ENCODE data around the gene ADAMTSL4.
"Not testable (repeated sequence)": the region's sequence is repeated elsewhere in the genome, so short reads cannot be mapped to it uniquely, and the experiment has no call there.

ADAMTSL4 gene

DNA sequence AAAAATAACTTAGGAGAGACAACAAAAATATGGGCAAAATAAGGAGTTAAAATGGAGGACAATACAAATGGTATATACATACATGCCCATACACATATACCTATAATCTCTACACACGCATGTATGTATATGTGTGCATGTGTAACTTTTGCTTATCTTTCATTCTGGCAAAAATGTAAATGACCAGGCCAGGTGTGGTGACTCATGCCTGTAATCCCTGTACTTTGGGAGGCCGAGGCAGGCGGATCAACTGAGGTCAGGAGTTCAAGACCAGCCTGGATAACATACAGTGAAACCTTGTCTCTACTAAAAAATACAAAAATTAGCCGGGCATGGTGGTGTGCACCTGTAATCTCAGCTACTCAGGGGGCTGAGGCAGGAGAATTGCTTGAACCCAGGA is 49.1 kb downstream of the ADAMTSL4 start:
- not testable (repeated sequence) for DNase-seq

DNA sequence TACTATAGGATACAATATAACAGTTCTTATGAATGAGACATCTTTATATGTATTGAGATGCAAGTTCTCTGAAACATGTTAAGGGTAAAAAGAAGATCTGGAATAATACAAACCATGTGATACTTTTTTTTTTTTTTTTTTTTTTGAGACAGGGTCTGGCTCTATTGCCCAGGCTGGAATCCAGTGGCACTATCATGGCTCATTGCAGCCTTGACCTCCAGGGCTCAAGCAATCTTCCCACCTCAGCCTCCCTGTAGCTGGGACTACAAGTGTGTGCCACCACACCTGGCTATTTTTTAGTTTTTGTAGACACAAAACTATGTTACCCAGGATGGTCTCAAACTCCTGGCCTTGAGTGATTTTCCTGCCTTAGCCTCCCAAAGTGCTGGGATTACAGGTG is 52.3 kb downstream of the ADAMTSL4 start:
- DNase-seq = no peak

DNA sequence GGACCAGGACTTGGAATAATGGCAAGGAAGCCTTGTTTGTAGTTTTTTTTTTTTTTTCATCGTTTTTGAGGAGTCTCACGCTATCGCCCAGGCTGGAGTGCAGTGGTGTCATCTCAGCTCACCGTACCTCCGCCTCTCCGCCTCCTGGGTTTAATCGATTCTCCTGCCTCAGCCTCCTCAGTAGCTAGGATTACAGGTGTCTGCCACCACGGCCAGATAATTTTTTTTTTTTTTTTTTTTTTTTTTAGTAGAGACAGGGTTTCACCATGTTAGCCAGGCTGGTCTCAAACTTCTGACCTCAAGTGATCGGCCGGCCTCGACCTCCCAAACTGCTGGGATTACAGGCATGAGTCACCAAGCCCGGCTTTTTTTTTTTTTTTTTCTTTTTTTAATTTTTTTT is 53.2 kb downstream of the ADAMTSL4 start:
- DNase-seq = not testable (repeated sequence)

DNA sequence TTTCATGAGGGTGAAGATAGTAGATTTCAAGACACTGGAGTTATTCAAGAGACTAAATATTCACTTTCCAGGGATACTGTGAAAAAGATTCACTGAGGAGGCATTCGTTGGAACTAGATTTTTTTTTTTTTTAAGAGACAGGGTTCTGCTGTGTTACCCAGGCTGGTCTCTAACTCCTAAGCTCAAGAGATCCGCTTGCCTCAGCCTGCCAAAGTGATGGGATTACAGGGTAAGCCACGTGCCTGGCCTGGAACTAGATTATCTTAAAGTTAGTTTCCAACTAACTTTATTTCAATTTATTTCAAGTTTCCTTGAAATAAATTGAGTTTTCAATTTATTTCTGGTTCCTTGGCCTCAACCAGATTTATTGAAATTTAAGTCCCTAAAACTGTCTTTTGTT is 54.5 kb downstream of the ADAMTSL4 start:
- no peak for DNase-seq

DNA sequence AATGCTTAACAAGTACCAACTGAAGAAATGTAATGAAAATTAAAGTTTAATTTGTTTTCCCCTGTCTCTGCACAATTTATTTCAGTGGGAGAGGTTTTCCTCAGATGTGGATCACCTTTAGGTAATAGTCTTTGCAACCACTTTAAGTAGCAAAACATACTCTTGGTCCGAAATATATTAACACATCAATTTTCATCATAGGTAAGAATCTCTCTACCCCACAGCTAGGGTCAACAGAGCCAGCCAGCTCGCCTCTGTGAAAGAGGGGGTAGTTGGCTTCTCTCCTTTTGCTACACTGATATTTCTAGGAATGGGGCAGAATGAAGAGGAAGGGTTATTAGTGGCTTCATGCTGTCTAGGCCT is 55.0 kb downstream of the ADAMTSL4 start:
- DNase-seq = no peak

DNA sequence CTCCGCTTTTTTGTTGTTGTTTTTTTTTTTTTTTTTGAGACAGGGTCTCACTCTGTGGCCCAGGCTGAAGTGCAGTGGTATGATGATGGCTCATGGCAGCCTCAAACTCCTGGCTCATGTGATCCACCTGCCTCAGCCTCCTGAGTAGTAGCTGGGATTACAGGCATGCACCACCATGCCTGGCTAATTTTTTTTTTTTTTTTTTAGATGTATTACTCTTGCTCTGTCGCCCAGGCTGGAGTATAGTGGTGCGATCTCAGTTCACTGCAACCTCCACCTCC is 56.2 kb downstream of the ADAMTSL4 start:
- DNase-seq = not testable (repeated sequence)

DNA sequence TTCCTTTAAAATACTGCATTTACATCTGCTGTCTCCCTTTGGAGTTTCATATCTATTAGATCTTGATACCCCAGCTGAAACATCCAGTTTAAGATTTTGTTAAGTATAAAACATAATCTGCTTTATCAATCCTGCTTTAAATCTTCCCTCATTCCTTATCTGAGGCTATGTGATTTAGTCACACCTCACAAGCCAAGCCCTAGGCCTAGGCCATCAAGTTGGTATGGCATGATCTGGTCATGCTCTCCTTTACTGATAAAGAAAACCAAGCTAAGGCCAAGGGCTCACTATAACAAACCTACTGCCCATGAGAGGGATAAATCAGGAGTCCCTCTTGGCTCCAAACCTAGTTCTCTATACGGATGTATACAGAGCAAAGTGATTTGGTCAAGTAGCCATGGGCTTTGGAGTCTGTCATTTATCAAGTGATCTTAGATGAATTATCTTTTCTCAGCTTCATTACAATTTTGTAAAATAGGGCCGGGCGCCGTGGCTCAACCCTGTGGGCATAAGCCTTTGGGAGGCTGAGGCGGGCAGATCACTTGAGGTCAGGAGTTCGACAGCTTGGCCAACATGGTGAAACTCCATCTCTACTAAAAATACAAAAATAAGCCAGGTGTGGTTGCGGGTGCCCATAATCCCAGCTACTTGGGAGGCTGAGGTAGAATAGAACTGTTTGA is 57.4 kb downstream of the ADAMTSL4 start:
- DNase-seq = no peak

DNA sequence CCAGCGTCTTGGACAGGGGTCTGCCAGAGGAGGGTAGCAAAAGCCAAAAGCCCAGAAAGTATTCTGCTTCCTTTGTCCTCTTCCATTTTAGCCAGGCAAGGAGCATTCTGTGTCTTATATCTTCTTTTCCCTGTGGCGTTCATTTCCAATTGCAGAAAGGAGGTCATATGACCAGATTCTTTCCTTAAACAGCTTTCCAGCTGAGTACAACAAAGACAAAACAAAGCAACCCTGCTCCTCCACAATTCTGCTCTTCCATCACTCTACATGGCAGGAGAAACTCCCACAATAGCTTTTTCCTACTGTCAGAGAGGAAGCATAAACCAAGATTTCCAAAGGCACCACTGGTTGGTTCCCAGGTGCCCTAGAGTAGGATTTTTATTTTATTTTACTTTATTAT is 60.5 kb downstream of the ADAMTSL4 start:
- no peak for DNase-seq

Measured in SHP77 (cell line).